Panc1 (cell line): Measurements from ENCODE around the gene PEX5L. TPM values are rescaled to one million over a fixed set of nuclear protein-coding genes. Genes with fewer than 3 reads are reported as not detected.
"Not testable (repeated sequence)": the region's sequence is repeated elsewhere in the genome, so short reads cannot be mapped to it uniquely, and the experiment has no call there.

Experiments
- ATAC-seq: fragments of 200-7000 bp; cut with Tn5 transposase; 2 replicates; pipeline ENCODE4 v1.9.1; 2020; ENCODE audit warnings: mild to moderate bottlenecking, moderate library complexity
- BruUV-seq: library from RNA; stranded (reverse); fragments of 400-500 nt; replicated peaks from 2 replicates; lab custom pipeline; 2021; lab: Mats Ljungman, UMichigan
- CTCF ChIA-PET: fragments of 300-600 bp; sonication (Branson Sonifier 250); formaldehyde crosslinking; loops from one replicate; lab custom pipeline; 2022; ENCODE audit warnings: antibody characterized with exemption; lab: Charles Lee
- POLR2A ChIA-PET: fragments of 300-600 bp; sonication (Branson Sonifier 250); formaldehyde crosslinking; loops from one replicate; lab custom pipeline; 2022; ENCODE audit warnings: antibody characterized with exemption; lab: Charles Lee
- DNase-seq: peaks from one replicate; pipeline ENCODE4 v3.0.0-alpha.2; 2010; ENCODE audit warnings: low read depth, low spot score
- H3K27ac ChIP-seq: 2 replicates; pipeline ENCODE4 v1.5.1; 2011; ENCODE audit warnings: mild to moderate bottlenecking, low read length, inconsistent platforms
- H3K27me3 ChIP-seq: fragments of 200-500 bp; sonication (Bioruptor generic); 2 replicates; pipeline ENCODE4 v1.6.0; 2014; ENCODE audit warnings: low read length, inconsistent platforms; ENCODE audit not compliant: control insufficient read depth, insufficient read depth
- H3K36me3 ChIP-seq: fragments of 200-500 bp; sonication (Bioruptor generic); 2 replicates; pipeline ENCODE4 v1.5.1; 2014; ENCODE audit warnings: inconsistent platforms, mild to moderate bottlenecking, low read length, moderate library complexity; ENCODE audit not compliant: control insufficient read depth, insufficient read depth
- H3K4me1 ChIP-seq: 2 replicates; pipeline ENCODE4 v1.5.1; 2011; ENCODE audit warnings: inconsistent platforms, mild to moderate bottlenecking, low read length, moderate library complexity; ENCODE audit not compliant: control insufficient read depth, insufficient read depth
- H3K4me3 ChIP-seq, 2 experiments: 2 replicates each; pipeline ENCODE4 v1.5.1; 2011 to 2012; ENCODE audit warnings: low read depth in 2 of 2, low read length in 2 of 2, mild to moderate bottlenecking in 2 of 2, inconsistent platforms in 1 of 2, moderate library complexity in 1 of 2
- H3K9me3 ChIP-seq: fragments of 200-500 bp; sonication (Bioruptor generic); 2 replicates; pipeline ENCODE4 v1.5.1; 2014; ENCODE audit warnings: low read depth, mild to moderate bottlenecking, inconsistent platforms, low read length, moderate library complexity; ENCODE audit not compliant: control insufficient read depth, insufficient read depth
- CTCF ChIP-seq: fragments of 450-650 bp; IDR thresholded peaks from 2 replicates; pipeline ENCODE4 v1.5.1; 2017; ENCODE audit warnings: mild to moderate bottlenecking
- POLR2AphosphoS5 ChIP-seq: IDR thresholded peaks from 2 replicates; pipeline ENCODE4 v1.6.1; 2012; ENCODE audit warnings: mild to moderate bottlenecking, low read depth, low read length, moderate library complexity
- REST ChIP-seq, 2 experiments: IDR thresholded peaks; 2 replicates each; pipeline ENCODE4 v1.6.1; 2011 to 2012; ENCODE audit warnings: low read depth in 2 of 2, control low read depth in 1 of 2, low read length in 1 of 2, mild to moderate bottlenecking in 1 of 2, moderate library complexity in 1 of 2; ENCODE audit not compliant: insufficient read depth in 1 of 2
- SIN3A ChIP-seq: IDR thresholded peaks from 2 replicates; pipeline ENCODE4 v1.6.1; 2012; ENCODE audit warnings: low read depth, mild to moderate bottlenecking, low read length, moderate library complexity, borderline replicate concordance; ENCODE audit not compliant: insufficient read depth
- TCF7L2 ChIP-seq: IDR thresholded peaks from 2 replicates; pipeline ENCODE4 v1.6.1; 2011; ENCODE audit warnings: mild to moderate bottlenecking, low read depth, low read length, inconsistent platforms
- in situ Hi-C: cut with HindIII; loops from 2 replicates; pipeline ENCODE4 v1.10.0; 2016; ENCODE audit warnings: low sequenced_read_pairs, low pct_unique_long_range_greater_than_20kb
- intact Hi-C: fragments of 100-400 bp; cut with micrococcal nuclease; formaldehyde crosslinking; loops from one replicate; pipeline ENCODE4 v1.10.0; 2022; ENCODE audit not compliant: unreplicated experiment
- total RNA-seq: library from RNA; stranded (reverse); gene quantifications from one replicate; pipeline ENCODE4 v1.2.1, GENCODE V29; 2021; ENCODE audit not compliant: unreplicated experiment

PEX5L gene
- total RNA-seq, 1 experiment from 2014 or later = 0.23 TPM

GRCh38 chr3:180017846-180018245 lies 18.9 kb downstream of the PEX5L start:
- Histone ChIP-seq H3K9me3 (no peaks in the 10 kb centered on the region), H3K27ac (no peak overlapping the region), H3K36me3 (no peaks in the 10 kb centered on the region), H3K4me3 (no peak overlapping the region), H3K27me3 (no peaks in the 10 kb centered on the region), H3K4me1 (no peaks in the 10 kb centered on the region)
- intact Hi-C loops (no loop called here), in situ Hi-C loops (no loop called here)
- no TSS peak for BruUV-seq
- TF ChIP-seq TCF7L2 = no peak
- TF ChIP-seq REST (IDR thresholded peaks at IDR 0.05; ENCODE audit: insufficient read depth in 1 of 2, low read depth in 2 of 2, low read length in 1 of 2) = no peak
- no peak for TF ChIP-seq POLR2AphosphoS5
- TF ChIP-seq SIN3A = no peak
- no peak for TF ChIP-seq CTCF
- no peak for DNase-seq
- ChIA-PET CTCF (interaction anchor here (0.6 kb wide), 1 partner anchor 208 kb away, joined by 6 read pairs; no protein-coding TSS in a partner anchor), POLR2A (no interaction called here)
- no peak for ATAC-seq

- intact Hi-C loops (no loop called here), in situ Hi-C loops (no loop called here)
- H3K27me3 ChIP-seq = no peaks in the 10 kb centered on the region
- TF ChIP-seq SIN3A (no peak), TCF7L2 (no peak), REST (IDR thresholded peaks at IDR 0.05; ENCODE audit: insufficient read depth in 1 of 2, low read depth in 2 of 2, low read length in 1 of 2) (no peak), CTCF (no peak), POLR2AphosphoS5 (no peak)
- no peaks in the 10 kb centered on the region for H3K36me3 ChIP-seq
- DNase-seq (no peak), ATAC-seq (no peak)
- POLR2A ChIA-PET = no interaction called here
- CTCF ChIA-PET = no interaction called here
- H3K9me3 ChIP-seq = 0 out of 2 replicates have a peak, but pooled peaks cover 5% of the 10 kb centered on the region
- H3K4me3 ChIP-seq = no peak overlapping the region
- H3K27ac ChIP-seq = no peak overlapping the region
- BruUV-seq = no TSS peak
- no peaks in the 10 kb centered on the region for H3K4me1 ChIP-seq
Observed at GRCh38 chr3:180011927-180012326, 24.8 kb downstream of the PEX5L start.

GRCh38 chr3:180008318-180008717 lies 28.4 kb downstream of the PEX5L start:
- H3K36me3 ChIP-seq, H3K4me1 ChIP-seq, intact Hi-C loops, POLR2A ChIA-PET, BruUV-seq, ATAC-seq, H3K27me3 ChIP-seq, in situ Hi-C loops, H3K4me3 ChIP-seq, DNase-seq, H3K27ac ChIP-seq, H3K9me3 ChIP-seq, CTCF ChIA-PET: not testable (repeated sequence)
